Right cardiac atrium (tissue), 5 donors: ENCODE measurements around the gene GALNT1. TPM values are rescaled to one million over a fixed set of nuclear protein-coding genes. Genes with fewer than 3 reads are reported as not detected.

Experiments used
- ATAC-seq, 2 donors: fragments of 200-7000 bp; cut with Tn5 transposase; one replicate each; pipeline versions ENCODE4 v1.8.0 to v1.9.1; 2020; ENCODE audit warnings: moderate library complexity in 2 of 2, mild to moderate bottlenecking in 1 of 2
- DNase-seq, 3 donors: peaks; one replicate each; pipeline ENCODE4 v3.0.0-alpha.2; 2020
- H3K27ac ChIP-seq: one replicate; pipeline ENCODE4 v1.5.1; 2013; ENCODE audit warnings: mild to moderate bottlenecking, low read length, control low read depth, moderate library complexity
- H3K27me3 ChIP-seq: one replicate; pipeline ENCODE4 v1.6.1; 2013; ENCODE audit not compliant: control insufficient read depth, insufficient read depth
- H3K4me1 ChIP-seq: one replicate; pipeline ENCODE4 v1.6.1; 2013; ENCODE audit warnings: low read length; ENCODE audit not compliant: control insufficient read depth, insufficient read depth
- H3K4me3 ChIP-seq: one replicate; pipeline ENCODE4 v1.5.1; 2013; ENCODE audit warnings: low read length, control low read depth
- H3K9me3 ChIP-seq: one replicate; pipeline ENCODE4 v1.6.1; 2013; ENCODE audit warnings: low read length; ENCODE audit not compliant: control insufficient read depth
- WGBS: extraction: QIAGEN DNeasy Blood & Tissue Kit; methylation state at CpG from one replicate; pipeline ENCODE4 v1.1.7; 2013; 5-methylcytosine and 5-hydroxymethylcytosine counted together
- intact Hi-C, 4 donors: fragments of 100-400 bp; cut with DNase I; formaldehyde crosslinking; loops; one replicate each; pipeline versions ENCODE4 v1.11.0 to v1.14.0; 2022 to 2023
- polyA plus RNA-seq: library from polyadenylated mRNA; stranded (reverse); fragments of 200-250 nt; gene quantifications from one replicate; pipeline ENCODE4 v1.2.3, GENCODE V29; 2013
- total RNA-seq, 4 donors: library from RNA; stranded (reverse); fragmentation: NEBNext Ultra II Directional; extraction: Animal tissue kit (Norgen Biotek cat#: 25700); gene quantifications; one replicate each; pipeline ENCODE4 v1.2.1, GENCODE V29; 2021
- donor health status: healthy with polysubstance abuse.
- donor health status: DM: no; HTN: yes; CAD: no.
- donor health status: DM: no; HTN: no; CAD: no.
- donor health status: DM: no; HTN: yes; CAD: no; lungs with severe emphysema.
- donor health status: DM: yes; HTN: yes; CAD: no.

GALNT1 gene
- total and polyA plus RNA-seq, 5 donors = 17.8 to 60.3 (median 55.6) TPM

DNA sequence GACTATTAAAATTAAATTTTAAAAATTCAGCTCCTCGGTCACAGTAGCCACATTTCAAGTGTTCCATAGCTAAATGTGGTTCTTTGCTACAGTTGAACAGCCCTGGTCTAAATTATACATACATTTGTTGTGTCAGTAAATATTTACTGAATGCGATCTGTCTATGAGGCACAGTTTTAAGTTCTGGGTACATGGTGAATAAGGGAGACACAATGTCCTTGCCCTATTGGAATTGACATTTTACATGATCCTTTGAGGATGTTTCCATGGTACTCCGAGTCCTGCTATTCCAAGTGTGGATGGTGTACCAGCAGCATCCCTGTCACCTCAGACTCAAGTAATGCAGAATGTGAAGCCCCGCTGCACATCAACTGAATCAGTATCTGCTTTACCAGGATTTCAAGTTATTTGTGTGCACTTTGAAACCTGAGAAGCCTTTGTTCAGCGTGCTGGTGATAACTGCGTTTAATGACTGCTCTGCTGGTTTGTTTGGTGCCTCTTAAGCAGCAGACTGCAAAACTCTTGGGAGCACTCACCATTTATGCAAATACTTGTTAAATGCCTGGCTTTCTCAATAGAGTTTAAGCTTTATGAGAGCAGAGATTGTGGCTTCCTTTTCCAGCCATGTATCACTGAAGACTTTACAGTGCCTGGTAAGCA, 1.5 kb downstream of the GALNT1 start:
- WGBS = 62% methylated on average over 6 of the region's 6 CpGs
- intact Hi-C loops = loop anchor here in 2 of 4 donors (5.0 to 10.0 kb wide), 2 partner anchors 102 to 176 kb away; no protein-coding TSS in a partner anchor
- no peaks in the 10 kb centered on the region for H3K9me3 ChIP-seq
- H3K27ac ChIP-seq = no peak overlapping the region
- H3K4me1 ChIP-seq = no peaks in the 10 kb centered on the region
- ATAC-seq (no peak), DNase-seq (no peak)
- H3K27me3 ChIP-seq = no peaks in the 10 kb centered on the region
- peak overlapping the region; percentile 92 for H3K4me3 ChIP-seq

DNA sequence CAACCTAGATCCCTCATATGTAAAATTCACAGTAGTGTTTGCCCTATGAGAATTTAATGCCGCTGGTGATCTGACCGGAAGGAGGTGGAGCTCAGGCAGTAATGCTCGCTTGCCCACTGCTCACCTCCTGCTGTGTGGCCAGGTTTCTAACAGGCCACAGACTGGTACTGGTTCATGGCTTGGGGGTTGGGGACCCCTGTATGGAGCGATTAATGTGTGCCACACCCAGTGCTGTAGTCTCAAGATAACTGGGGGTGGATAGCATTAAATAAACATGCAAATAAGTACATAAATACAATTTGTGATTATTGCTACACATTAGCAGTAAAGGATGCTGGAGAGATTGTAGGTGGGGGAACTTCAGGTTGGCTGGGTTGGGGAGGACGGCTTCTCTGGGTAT, 3.2 kb downstream of the GALNT1 start:
- 97% methylated on average over 5 of the region's 5 CpGs for WGBS
- Histone ChIP-seq H3K27me3 (no peaks in the 10 kb centered on the region), H3K4me1 (no peaks in the 10 kb centered on the region), H3K4me3 (no peak overlapping the region), H3K9me3 (no peaks in the 10 kb centered on the region), H3K27ac (no peak overlapping the region)
- ATAC-seq (no peak), DNase-seq (no peak)
- intact Hi-C loops = loop anchor here in 2 of 4 donors (5.0 to 10.0 kb wide), 2 partner anchors 100 to 177 kb away; no protein-coding TSS in a partner anchor

DNA sequence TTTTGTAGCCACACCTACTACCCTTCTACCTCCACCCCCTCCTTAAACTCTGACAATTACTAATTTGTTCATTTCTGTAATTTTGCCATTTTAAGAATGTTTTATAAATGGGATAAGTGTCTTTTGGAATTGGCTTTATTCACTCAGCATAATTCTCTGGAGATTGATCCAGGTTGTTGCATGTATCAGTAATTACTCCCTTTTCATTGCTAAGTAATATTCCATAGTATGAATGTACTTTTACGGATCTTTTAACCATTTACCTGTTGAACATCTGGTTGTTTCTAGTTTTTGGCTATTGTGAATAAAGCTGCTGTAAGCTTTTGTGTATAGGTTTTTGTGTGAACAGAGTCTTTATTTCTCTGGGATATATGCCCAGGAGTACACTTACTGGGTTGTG, 4.1 kb downstream of the GALNT1 start:
- Histone ChIP-seq H3K4me1 (no peaks in the 10 kb centered on the region), H3K4me3 (no peak overlapping the region), H3K27ac (no peak overlapping the region), H3K9me3 (no peaks in the 10 kb centered on the region), H3K27me3 (no peaks in the 10 kb centered on the region)
- DNase-seq = no peak
- WGBS = 97% methylated on average over 1 of the region's 1 CpG
- intact Hi-C loops = loop anchor here in 1 of 4 donors (10.0 kb wide), 1 partner anchor 99 kb away; no protein-coding TSS in a partner anchor
- no peak for ATAC-seq

DNA sequence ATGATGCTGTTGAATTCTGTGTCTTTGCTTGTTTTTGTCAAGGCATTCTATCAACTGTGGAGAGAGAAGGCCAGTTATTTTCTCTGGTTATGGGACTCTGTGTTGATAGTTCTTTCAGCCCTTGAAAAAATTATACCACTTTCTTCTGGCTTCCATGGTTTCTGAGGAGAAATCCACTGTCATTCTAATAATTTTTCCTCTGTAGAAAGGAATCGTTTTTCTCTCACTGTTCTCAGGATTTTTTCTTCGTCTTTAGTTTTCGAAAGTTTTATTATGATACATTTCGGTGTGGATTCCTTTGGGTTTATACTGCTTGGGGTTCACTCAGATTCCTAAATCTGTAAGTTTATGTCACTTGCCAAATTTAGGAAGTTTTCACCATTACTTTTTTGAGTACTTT, 6.6 kb downstream of the GALNT1 start:
- 95% methylated on average over 4 of the region's 4 CpGs for WGBS
- ATAC-seq (no peak), DNase-seq (no peak)
- Histone ChIP-seq H3K4me1 (no peaks in the 10 kb centered on the region), H3K27ac (no peak overlapping the region), H3K27me3 (no peaks in the 10 kb centered on the region), H3K9me3 (no peaks in the 10 kb centered on the region), H3K4me3 (no peak overlapping the region)
- intact Hi-C loops = loop anchor here in 1 of 4 donors (10.0 kb wide), 1 partner anchor 97 kb away; no protein-coding TSS in a partner anchor

DNA sequence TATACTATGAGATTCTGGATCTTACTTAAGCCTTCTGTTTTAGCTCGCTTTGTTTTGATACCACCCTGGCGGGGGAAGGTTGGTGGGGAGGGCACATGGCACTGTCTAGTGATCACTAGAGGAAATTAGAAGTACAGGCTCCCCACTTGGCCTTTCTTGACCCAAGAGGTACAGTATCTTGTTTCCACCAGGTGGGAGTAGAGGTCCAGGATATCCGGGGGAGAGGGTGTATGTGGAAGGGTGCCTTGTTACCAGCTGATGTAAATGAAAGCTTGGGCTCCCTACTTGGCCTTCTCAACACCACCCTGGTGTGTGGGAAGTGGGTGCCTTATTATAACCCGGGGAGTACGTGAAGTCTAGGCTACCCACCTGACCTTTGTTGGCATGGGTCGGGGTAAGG, 7.5 kb downstream of the GALNT1 start:
- DNase-seq (no peak), ATAC-seq (no peak)
- intact Hi-C loops = loop anchor here in 1 of 4 donors (10.0 kb wide), 1 partner anchor 96 kb away; no protein-coding TSS in a partner anchor
- Histone ChIP-seq H3K27me3 (no peaks in the 10 kb centered on the region), H3K27ac (no peak overlapping the region), H3K4me1 (no peaks in the 10 kb centered on the region), H3K4me3 (no peak overlapping the region), H3K9me3 (no peaks in the 10 kb centered on the region)
- 81% methylated on average over 6 of the region's 6 CpGs for WGBS

DNA sequence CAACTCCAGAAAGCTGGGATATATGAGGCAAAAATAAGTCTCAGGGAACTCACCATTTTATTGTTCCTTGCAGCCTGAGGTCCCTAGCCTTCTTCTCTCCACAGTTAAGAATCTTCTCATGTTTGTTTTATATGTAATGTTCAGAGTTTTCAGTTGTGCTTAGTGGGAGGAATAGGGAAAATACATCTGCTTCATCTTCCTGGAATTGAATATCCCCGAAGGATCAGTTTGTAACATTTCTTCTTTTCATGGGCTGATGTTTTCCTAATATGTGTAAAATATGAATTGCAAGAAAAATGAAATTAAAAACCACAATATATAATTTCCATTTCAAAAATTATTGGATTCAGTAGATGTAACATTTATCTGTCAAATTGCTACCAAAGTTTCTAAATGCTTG, 8.0 kb downstream of the GALNT1 start:
- no peak for DNase-seq
- Histone ChIP-seq H3K9me3 (no peaks in the 10 kb centered on the region), H3K4me3 (no peak overlapping the region), H3K27ac (no peak overlapping the region), H3K4me1 (no peaks in the 10 kb centered on the region), H3K27me3 (no peaks in the 10 kb centered on the region)
- intact Hi-C loops = loop anchor here in 1 of 4 donors (10.0 kb wide), 1 partner anchor 95 kb away; no protein-coding TSS in a partner anchor
- ATAC-seq = no peak
- 82% methylated on average over 1 of the region's 1 CpG for WGBS

DNA sequence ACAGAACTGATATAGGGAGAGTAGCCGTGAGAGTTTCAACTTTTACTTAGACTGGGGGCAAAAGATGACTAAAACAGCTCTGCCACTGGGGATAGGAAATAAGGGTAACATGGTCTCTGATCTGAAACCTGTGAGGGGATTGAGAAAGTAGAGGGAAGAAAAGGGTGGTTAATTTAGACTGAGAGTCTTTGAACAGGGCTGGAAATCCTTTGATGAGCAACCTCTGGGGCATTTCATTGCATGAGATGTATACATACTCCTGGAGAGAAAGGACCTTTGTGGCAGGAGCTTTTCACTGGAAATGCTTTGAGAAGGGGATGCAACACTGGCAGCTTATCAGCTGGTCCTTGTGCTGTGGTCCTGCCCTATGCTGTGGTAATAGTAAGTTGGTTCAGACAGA, 9.4 kb downstream of the GALNT1 start:
- no peak overlapping the region for H3K4me3 ChIP-seq
- no peaks in the 10 kb centered on the region for H3K27me3 ChIP-seq
- DNase-seq (no peak), ATAC-seq (no peak)
- no peak overlapping the region for H3K27ac ChIP-seq
- WGBS = 88% methylated on average over 1 of the region's 1 CpG
- intact Hi-C loops = no loop called here
- H3K9me3 ChIP-seq = no peaks in the 10 kb centered on the region
- no peaks in the 10 kb centered on the region for H3K4me1 ChIP-seq

DNA sequence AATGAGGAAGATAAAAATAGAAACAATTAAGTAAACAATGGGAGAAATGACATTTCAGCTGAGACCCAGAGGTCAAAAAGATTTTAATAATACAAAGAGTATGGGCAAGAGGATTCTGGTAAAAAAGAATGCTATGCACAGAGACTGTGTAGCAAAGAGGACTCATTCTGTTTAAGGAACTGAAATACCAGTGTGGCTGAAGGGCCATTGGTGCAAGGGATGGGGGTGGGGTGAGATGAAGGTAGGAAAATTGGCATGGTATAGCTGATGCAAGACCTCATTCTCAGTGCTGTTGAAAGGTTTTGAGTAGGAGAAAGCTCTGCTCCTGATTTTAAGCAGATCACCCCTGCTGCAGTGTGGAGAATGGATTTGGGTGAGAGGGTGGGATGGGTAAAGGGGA, 10.8 kb downstream of the GALNT1 start:
- ATAC-seq = no peak
- H3K4me1 ChIP-seq = no peaks in the 10 kb centered on the region
- H3K27me3 ChIP-seq = no peaks in the 10 kb centered on the region
- intact Hi-C loops = no loop called here
- no peak overlapping the region for H3K4me3 ChIP-seq
- H3K27ac ChIP-seq = no peak overlapping the region
- no peaks in the 10 kb centered on the region for H3K9me3 ChIP-seq
- no peak for DNase-seq

DNA sequence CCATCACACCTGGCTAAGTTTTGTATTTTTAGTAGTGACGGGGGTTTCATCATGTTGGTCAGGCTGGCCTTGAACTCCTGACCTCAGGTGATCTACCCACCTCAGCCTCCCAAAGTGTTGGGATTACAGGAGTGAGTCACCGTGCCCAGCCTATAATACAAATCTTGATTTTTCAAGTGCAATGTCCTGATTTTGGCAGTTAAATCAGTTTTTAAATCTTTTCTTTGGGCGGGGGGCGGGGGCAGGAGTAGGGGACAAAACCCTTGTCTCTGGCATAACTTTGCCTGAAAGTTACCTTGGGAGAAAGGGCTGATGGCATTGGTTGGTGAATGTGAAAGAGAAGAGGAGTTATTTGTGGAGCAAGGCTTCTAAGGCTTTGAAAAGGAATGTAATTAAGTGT, 12.3 kb downstream of the GALNT1 start:
- WGBS = 97% methylated on average over 4 of the region's 4 CpGs
- Histone ChIP-seq H3K4me3 (no peak overlapping the region), H3K27ac (no peak overlapping the region), H3K4me1 (no peaks in the 10 kb centered on the region), H3K27me3 (no peaks in the 10 kb centered on the region), H3K9me3 (no peaks in the 10 kb centered on the region)
- no peak for DNase-seq
- ATAC-seq = no peak
- intact Hi-C loops = no loop called here

DNA sequence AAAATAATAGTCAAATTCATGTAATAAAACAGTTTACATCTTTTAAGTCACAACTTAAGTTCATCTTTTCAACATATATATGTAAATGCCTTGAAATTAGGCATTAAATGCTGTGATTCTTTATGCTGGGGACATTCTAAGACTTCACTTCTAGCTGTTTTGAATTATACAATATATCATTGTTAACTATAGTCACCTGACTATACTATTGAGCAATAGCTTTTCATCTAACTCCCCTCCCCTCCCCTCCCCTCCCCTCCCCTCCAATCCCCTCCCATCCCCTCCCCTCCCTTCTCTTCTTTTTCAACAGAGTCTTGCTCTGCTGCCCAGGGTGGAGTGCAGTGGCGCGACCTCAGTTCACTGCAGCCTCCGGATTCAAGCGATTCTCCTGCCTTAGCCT, 16.2 kb downstream of the GALNT1 start:
- no peak overlapping the region for H3K4me3 ChIP-seq
- no peaks in the 10 kb centered on the region for H3K27me3 ChIP-seq
- intact Hi-C loops = no loop called here
- H3K9me3 ChIP-seq = no peaks in the 10 kb centered on the region
- no peaks in the 10 kb centered on the region for H3K4me1 ChIP-seq
- no peak overlapping the region for H3K27ac ChIP-seq
- 99% methylated on average over 4 of the region's 4 CpGs for WGBS
- DNase-seq (peak in 1 of 3 donors; percentile 23), ATAC-seq (no peak)

DNA sequence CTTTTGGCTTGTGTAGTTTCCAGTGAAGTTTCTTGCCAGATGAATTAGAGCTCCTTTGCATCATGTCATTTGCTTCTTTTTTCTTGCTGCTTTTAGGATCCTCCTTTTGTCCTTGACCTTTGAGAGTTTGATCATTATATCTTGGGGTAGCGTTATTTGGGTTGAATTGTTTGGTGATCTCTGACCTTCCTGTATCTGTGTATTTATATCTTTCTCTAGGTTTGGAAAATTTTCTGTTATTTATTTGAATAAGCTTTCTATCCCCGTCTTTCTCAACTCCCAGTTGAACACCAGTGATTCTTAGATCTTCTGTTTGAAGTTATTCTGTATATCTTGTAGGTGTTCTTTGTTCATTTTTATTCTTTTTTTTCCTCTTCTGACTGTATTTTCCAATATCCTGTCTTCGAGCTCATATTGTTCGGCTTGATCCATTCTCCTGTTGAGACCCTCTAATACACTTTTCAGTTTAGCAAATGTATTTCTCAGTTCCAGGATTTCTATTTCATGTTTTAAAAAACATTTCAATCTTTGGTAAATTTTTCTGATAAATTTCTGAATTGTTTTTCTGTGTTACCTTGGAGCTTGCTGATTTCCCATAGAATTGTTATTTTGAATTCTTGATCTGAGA, 20.8 kb downstream of the GALNT1 start:
- 98% methylated on average over 4 of the region's 4 CpGs for WGBS
- Histone ChIP-seq H3K27ac (no peak overlapping the region), H3K4me1 (peaks cover 3% of the 10 kb centered on the region), H3K27me3 (no peaks in the 10 kb centered on the region), H3K9me3 (no peaks in the 10 kb centered on the region), H3K4me3 (no peak overlapping the region)
- intact Hi-C loops = no loop called here
- ATAC-seq = no peak
- no peak for DNase-seq
